CD4-positive, alpha-beta T cell treated with Interleukin-15 for 1 hour (primary cell): ENCODE data around the gene HMOX1.
"Not testable (repeated sequence)": the region's sequence is repeated elsewhere in the genome, so short reads cannot be mapped to it uniquely, and the experiment has no call there.

Experiments
- DNase-seq: peaks from one replicate; pipeline ENCODE4 v3.0.0-alpha.2; 2020

HMOX1 gene

GRCh38 chr22:35437049-35437448 is 56.2 kb downstream of the HMOX1 start:
- no peak for DNase-seq

- DNase-seq = not testable (repeated sequence)
These were observed 57.9 kb downstream of the HMOX1 start for GRCh38 chr22:35438673-35439364.

GRCh38 chr22:35439365-35439717 is 58.4 kb downstream of the HMOX1 start:
- no peak for DNase-seq

GRCh38 chr22:35440129-35440528 is 59.2 kb downstream of the HMOX1 start:
- no peak for DNase-seq

- DNase-seq = no peak
These were observed 60.7 kb downstream of the HMOX1 start for GRCh38 chr22:35441489-35442100.

- DNase-seq = no peak
These were observed 61.6 kb downstream of the HMOX1 start for GRCh38 chr22:35442471-35442870.

- no peak for DNase-seq
These were observed 62.4 kb downstream of the HMOX1 start for GRCh38 chr22:35443338-35443737.
